Measurements from ENCODE around the gene GPR183.

- no peak for TF ChIP-seq FOXM1 (IDR thresholded peaks at IDR 0.05; ENCODE audit: borderline replicate concordance)
- TF ChIP-seq ZNF384 (IDR thresholded peaks at IDR 0.05), result no peak
- no peak for TF ChIP-seq FOXK2 (IDR thresholded peaks at IDR 0.05)
- no peak for TF ChIP-seq SP1 (IDR thresholded peaks at IDR 0.05)
- no peak for TF ChIP-seq NFRKB (IDR thresholded peaks at IDR 0.05)
- no peak for TF ChIP-seq TARDBP (IDR thresholded peaks at IDR 0.05)
- TF ChIP-seq, protein P1, sequence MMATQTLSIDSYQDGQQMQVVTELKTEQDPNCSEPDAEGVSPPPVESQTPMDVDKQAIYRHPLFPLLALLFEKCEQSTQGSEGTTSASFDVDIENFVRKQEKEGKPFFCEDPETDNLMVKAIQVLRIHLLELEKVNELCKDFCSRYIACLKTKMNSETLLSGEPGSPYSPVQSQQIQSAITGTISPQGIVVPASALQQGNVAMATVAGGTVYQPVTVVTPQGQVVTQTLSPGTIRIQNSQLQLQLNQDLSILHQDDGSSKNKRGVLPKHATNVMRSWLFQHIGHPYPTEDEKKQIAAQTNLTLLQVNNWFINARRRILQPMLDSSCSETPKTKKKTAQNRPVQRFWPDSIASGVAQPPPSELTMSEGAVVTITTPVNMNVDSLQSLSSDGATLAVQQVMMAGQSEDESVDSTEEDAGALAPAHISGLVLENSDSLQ (IDR thresholded peaks at IDR 0.05), result no peak
- no peak for TF ChIP-seq ELF4 (IDR thresholded peaks at IDR 0.05)
- no peak for TF ChIP-seq SUZ12 (IDR thresholded peaks at IDR 0.05)
- TF ChIP-seq ARNT (IDR thresholded peaks at IDR 0.05), result no peak
Observed at GRCh38 chr13:99263126-99263785, 43.9 kb downstream of the GPR183 start.

Measured in HEK293T (cell line).